H1 (cell line): ENCODE data around the gene MDFIC2. TPM values are rescaled to one million over a fixed set of nuclear protein-coding genes. Genes with fewer than 3 reads are reported as not detected.

Experiments used
- CTCF ChIA-PET: fragments of 300-600 bp; sonication (Branson Sonifier 250); formaldehyde crosslinking; loops from one replicate; lab custom pipeline; 2021; ENCODE audit not compliant: partially characterized antibody; lab: Charles Lee
- POLR2A ChIA-PET: fragments of 300-600 bp; sonication (Branson Sonifier 250); formaldehyde crosslinking; loops from one replicate; lab custom pipeline; 2021; ENCODE audit warnings: inconsistent platforms; ENCODE audit not compliant: partially characterized antibody; lab: Charles Lee
- DNase-seq, 2 experiments: peaks; one replicate each; pipeline versions ENCODE4 v3.0.0 to v3.0.0-alpha.2; 2010 to 2022; ENCODE audit warnings: low spot score in 2 of 2, low read depth in 1 of 2, mixed read lengths in 1 of 2
- FAIRE-seq: peaks from 2 replicates; lab custom pipeline; 2011; peaks lifted over from hg19 to GRCh38; lab: Jason Lieb, UNC
- H2AFZ ChIP-seq: 2 replicates; pipeline ENCODE4 v1.8.1; 2012; ENCODE audit warnings: low read length, inconsistent platforms
- H2AK5ac ChIP-seq: 2 replicates; pipeline ENCODE4 v1.6.1; 2013; ENCODE audit warnings: low read depth, low read length
- H2BK120ac ChIP-seq: replicated peaks from 2 replicates; pipeline ENCODE3; 2013; ENCODE audit warnings: low read depth, low read length, inconsistent platforms
- H2BK12ac ChIP-seq: 2 replicates; pipeline ENCODE4 v1.6.1; 2013; ENCODE audit warnings: low read depth, low read length
- H2BK15ac ChIP-seq: 2 replicates; pipeline ENCODE4 v1.6.1; 2013; ENCODE audit warnings: low read length
- H2BK20ac ChIP-seq: 2 replicates; pipeline ENCODE4 v1.6.1; 2013; ENCODE audit warnings: low read length
- H2BK5ac ChIP-seq: 2 replicates; pipeline ENCODE4 v1.6.1; 2013; ENCODE audit warnings: low read depth, low read length
- H3K14ac ChIP-seq: 2 replicates; pipeline ENCODE4 v1.6.1; 2013; ENCODE audit warnings: inconsistent platforms; ENCODE audit not compliant: insufficient read length
- H3K18ac ChIP-seq: 2 replicates; pipeline ENCODE4 v1.6.1; 2013; ENCODE audit warnings: low read length; ENCODE audit errors: extremely low read depth
- H3K23ac ChIP-seq: 2 replicates; pipeline ENCODE4 v1.6.1; 2013; ENCODE audit warnings: inconsistent platforms; ENCODE audit not compliant: insufficient read length
- H3K23me2 ChIP-seq: 2 replicates; pipeline ENCODE4 v1.6.1; 2013; ENCODE audit warnings: low read depth, low read length
- H3K27ac ChIP-seq: 2 replicates; pipeline ENCODE4 v1.6.1; 2011; ENCODE audit warnings: low read depth, low read length, inconsistent platforms
- H3K27me3 ChIP-seq, 4 experiments: replicated peaks in 1 of 4; 1 replicate in 1 of 4; 2 replicates in 3 of 4; pipeline versions ENCODE4 v1.6.1 to v1.8.1; 2011 to 2013; ENCODE audit warnings: low read length in 3 of 4, mild to moderate bottlenecking in 3 of 4, inconsistent platforms in 2 of 4, mixed read lengths in 2 of 4, moderate library complexity in 1 of 4; ENCODE audit not compliant: control insufficient read depth in 3 of 4, insufficient read depth in 3 of 4; ENCODE audit errors: extremely low read depth in 1 of 4
- H3K36me3 ChIP-seq, 4 experiments: 2 replicates each; pipeline versions ENCODE4 v1.6.1 to v1.8.1; 2011 to 2013; ENCODE audit warnings: mild to moderate bottlenecking in 4 of 4, low read length in 3 of 4, moderate library complexity in 2 of 4, control low read depth in 1 of 4, inconsistent platforms in 1 of 4; ENCODE audit not compliant: insufficient read depth in 4 of 4, control insufficient read depth in 2 of 4
- H3K4ac ChIP-seq: replicated peaks from 2 replicates; pipeline ENCODE3; 2013; ENCODE audit warnings: low read length, low read depth, mixed read lengths, inconsistent platforms; ENCODE audit not compliant: insufficient read length
- H3K4me1 ChIP-seq, 4 experiments: replicated peaks in 1 of 4; 1 replicate in 1 of 4; 2 replicates in 3 of 4; pipeline versions ENCODE4 v1.6.1 to v1.8.1; 2011 to 2013; ENCODE audit warnings: low read length in 3 of 4, inconsistent platforms in 2 of 4, mixed read lengths in 1 of 4; ENCODE audit not compliant: insufficient read depth in 4 of 4, control insufficient read depth in 3 of 4
- H3K4me2 ChIP-seq, 2 experiments: 2 replicates each; pipeline versions ENCODE4 v1.6.1 to v1.8.1; 2011 to 2013; ENCODE audit warnings: low read depth in 2 of 2, low read length in 2 of 2, control low read depth in 1 of 2, inconsistent platforms in 1 of 2, mild to moderate bottlenecking in 1 of 2; ENCODE audit not compliant: insufficient read depth in 1 of 2
- H3K4me3 ChIP-seq, 4 experiments: fragments of 200-600, 300-600 bp in 1 of 4; sonication (generic), shearing (Covaris generic), sonication (Bioruptor Twin) in 1 of 4; 2 replicates each; pipeline versions ENCODE4 v1.5.1 to v1.8.1; 2011 to 2016; ENCODE audit warnings: low read length in 4 of 4, low read depth in 3 of 4, control low read depth in 2 of 4, inconsistent platforms in 2 of 4, mild to moderate bottlenecking in 2 of 4, mixed read lengths in 1 of 4, moderate library complexity in 1 of 4; ENCODE audit not compliant: insufficient read depth in 2 of 4; ENCODE audit errors: extremely low read depth in 1 of 4
- H3K56ac ChIP-seq: replicated peaks from 2 replicates; pipeline ENCODE3; 2013; ENCODE audit warnings: low read depth, mild to moderate bottlenecking, mixed read lengths, low read length, inconsistent platforms; ENCODE audit not compliant: insufficient read length
- H3K79me1 ChIP-seq: 2 replicates; pipeline ENCODE4 v1.6.1; 2013; ENCODE audit warnings: low read depth, low read length, control low read depth
- H3K79me2 ChIP-seq, 2 experiments: 2 replicates each; pipeline versions ENCODE4 v1.6.1 to v1.8.1; 2012 to 2013; ENCODE audit warnings: low read length in 2 of 2, mild to moderate bottlenecking in 2 of 2, inconsistent platforms in 1 of 2; ENCODE audit not compliant: insufficient read depth in 2 of 2, control insufficient read depth in 1 of 2
- H3K9ac ChIP-seq, 4 experiments: replicated peaks in 1 of 4; 1 replicate in 1 of 4; 2 replicates in 3 of 4; pipeline versions ENCODE4 v1.6.1 to v1.8.1; 2011 to 2013; ENCODE audit warnings: low read depth in 3 of 4, low read length in 3 of 4, control low read depth in 2 of 4, mild to moderate bottlenecking in 2 of 4, moderate library complexity in 2 of 4, inconsistent platforms in 1 of 4; ENCODE audit errors: extremely low read depth in 1 of 4
- H3K9me3 ChIP-seq, 2 experiments: 2 replicates each; pipeline versions ENCODE4 v1.6.1 to v1.8.1; 2012 to 2013; ENCODE audit warnings: mild to moderate bottlenecking in 2 of 2, moderate library complexity in 2 of 2, control low read depth in 1 of 2, inconsistent platforms in 1 of 2, low read depth in 1 of 2, low read length in 1 of 2, mixed read lengths in 1 of 2; ENCODE audit not compliant: insufficient read depth in 2 of 2
- H4K20me1 ChIP-seq, 2 experiments: replicated peaks in 1 of 2; 2 replicates each; pipeline versions ENCODE3 to v1.8.1; 2011 to 2013; ENCODE audit warnings: inconsistent platforms in 2 of 2, low read length in 2 of 2, mild to moderate bottlenecking in 1 of 2; ENCODE audit not compliant: insufficient read depth in 2 of 2, control insufficient read depth in 1 of 2
- H4K5ac ChIP-seq: 2 replicates; pipeline ENCODE4 v1.6.1; 2013; ENCODE audit warnings: low read length, low read depth, mixed read lengths, inconsistent platforms; ENCODE audit not compliant: insufficient read length
- H4K8ac ChIP-seq: 2 replicates; pipeline ENCODE4 v1.8.0; 2013; ENCODE audit warnings: mild to moderate bottlenecking, moderate library complexity, low read length, inconsistent platforms; ENCODE audit not compliant: insufficient read depth; ENCODE audit errors: extremely low read depth
- H4K91ac ChIP-seq: replicated peaks from 2 replicates; pipeline ENCODE3; 2013; ENCODE audit warnings: low read length, mixed read lengths, inconsistent platforms; ENCODE audit not compliant: insufficient read length
- CBX5 ChIP-seq: fragments of 300-800, 300-1000 bp; sonication (generic); IDR thresholded peaks from 2 replicates; pipeline ENCODE4 v1.7.1; 2016; ENCODE audit warnings: antibody characterized with exemption, low read length, low read depth
- EGR1 ChIP-seq: IDR thresholded peaks from 2 replicates; pipeline ENCODE4 v1.6.1; 2011; ENCODE audit warnings: low read depth, low read length, borderline replicate concordance
- JUND ChIP-seq: IDR thresholded peaks from 2 replicates; pipeline ENCODE4 v1.6.1; 2011; ENCODE audit warnings: mild to moderate bottlenecking, improper control_type of control experiment, low read length
- RAD21 ChIP-seq, 2 experiments: IDR thresholded peaks in 1 of 2; conservative IDR thresholded peaks in 1 of 2; 2 replicates each; pipeline ENCODE4 v1.6.1; 2011; ENCODE audit warnings: low read depth in 2 of 2, low read length in 2 of 2, improper control_type of control experiment in 1 of 2, inconsistent platforms in 1 of 2, mild to moderate bottlenecking in 1 of 2, moderate library complexity in 1 of 2
- WGBS, 2 experiments: shearing (Covaris generic) in 1 of 2; methylation state at CpG; one replicate each; pipeline versions ENCODE4 v1.1.6 to v1.1.7; 2013 to 2015; ENCODE audit warnings: low lambda C conversion rate in 2 of 2, mixed read lengths in 2 of 2, inconsistent platforms in 1 of 2, low coverage in 1 of 2, missing lambda C conversion rate in 1 of 2; ENCODE audit not compliant: insufficient replicate concordance in 2 of 2, insufficient coverage in 1 of 2, insufficient read length in 1 of 2; ENCODE audit errors: extremely low coverage in 1 of 2, missing lambda C conversion rate in 1 of 2; 5-methylcytosine and 5-hydroxymethylcytosine counted together
- polyA plus RNA-seq, 7 experiments: library from polyadenylated mRNA; depleted of rRNA in 3 of 7; stranded (reverse) in 5 of 7; unstranded in 2 of 7; fragments of >200 nt in 5 of 7; fragments of 200-250 nt in 2 of 7; gene quantifications; 1 replicate in 5 of 7; 2 replicates in 1 of 7; 4 replicates in 1 of 7; pipeline versions ENCODE4 v1.2.1 to v1.2.3, GENCODE V29; 2011 to 2013; ENCODE audit warnings: missing spikeins in 2 of 7, mixed read lengths in 2 of 7
- total RNA-seq: library from RNA; stranded (reverse); fragmentation: NEBNext Ultra II Directional; extraction: Animal tissue kit (Norgen Biotek cat#: 25700); gene quantifications from 2 replicates; pipeline ENCODE4 v1.2.1, GENCODE V29; 2021

MDFIC2 gene
- total and polyA plus RNA-seq, 2 of the 8 experiments (the other 6 are each of a cell fraction or from before 2014, with no cell fraction given), result not detected

- no peak overlapping the region for H3K23ac ChIP-seq
- WGBS, 2 experiments, result 81% methylated on average over 3 of the region's 3 CpGs; no CpG with 5 or more reads in 1 of the 2 experiments
- no peak overlapping the region for H3K4ac ChIP-seq
- no peak for FAIRE-seq
- no peak overlapping the region for H4K91ac ChIP-seq
- H3K4me1 ChIP-seq, result peaks cover 0 to 4% (median 2%) of the 10 kb centered on the region in 4 experiments; a peak in 3 of 7 replicates
- TF ChIP-seq JUND (no peak), CBX5 (no peak), EGR1 (no peak), RAD21 (IDR thresholded peaks at IDR 0.05 in 1 of 2, conservative IDR thresholded peaks at IDR 0.05 in 1 of 2; ENCODE audit: low read depth in 2 of 2, low read length in 2 of 2) (no peak)
- no peaks in the 10 kb centered on the region for H3K79me2 ChIP-seq
- H3K18ac ChIP-seq, result no peak overlapping the region
- H4K8ac ChIP-seq, result no peak overlapping the region
- H3K23me2 ChIP-seq, result no peaks in the 10 kb centered on the region
- no peaks in the 10 kb centered on the region for H3K79me1 ChIP-seq
- no peak for DNase-seq
- H2AK5ac ChIP-seq, result no peak overlapping the region
- H3K56ac ChIP-seq, result no peak overlapping the region
- no peak overlapping the region for H3K9ac ChIP-seq
- no peaks in the 10 kb centered on the region; a peak in 1 of 7 replicates for H3K27me3 ChIP-seq
- no peak overlapping the region for H2BK12ac ChIP-seq
- no peak overlapping the region for H3K14ac ChIP-seq
- H2BK120ac ChIP-seq, result no peak overlapping the region
- no peak overlapping the region for H2BK20ac ChIP-seq
- H4K20me1 ChIP-seq, result no peaks in the 10 kb centered on the region
- ChIA-PET POLR2A (no interaction called here), CTCF (no interaction called here)
- no peak overlapping the region for H2BK15ac ChIP-seq
- H3K9me3 ChIP-seq, result no peaks in the 10 kb centered on the region
- H3K4me3 ChIP-seq, result no peak overlapping the region
- no peak overlapping the region for H2BK5ac ChIP-seq
- no peak overlapping the region for H3K4me2 ChIP-seq
- H2AFZ ChIP-seq, result no peak overlapping the region
- no peak overlapping the region for H4K5ac ChIP-seq
- no peak overlapping the region for H3K27ac ChIP-seq
- no peaks in the 10 kb centered on the region for H3K36me3 ChIP-seq
Measured at GRCh38 chr3:70179111-70179510, 133.3 kb downstream of the MDFIC2 start.
